NCI-H146 (cell line): ENCODE measurements around the gene BOD1.

ENCODE experiments used
- DNase-seq: peaks from one replicate; lab custom pipeline; 2025; lab: John Stamatoyannopoulos, UW

The BOD1 gene

DNA sequence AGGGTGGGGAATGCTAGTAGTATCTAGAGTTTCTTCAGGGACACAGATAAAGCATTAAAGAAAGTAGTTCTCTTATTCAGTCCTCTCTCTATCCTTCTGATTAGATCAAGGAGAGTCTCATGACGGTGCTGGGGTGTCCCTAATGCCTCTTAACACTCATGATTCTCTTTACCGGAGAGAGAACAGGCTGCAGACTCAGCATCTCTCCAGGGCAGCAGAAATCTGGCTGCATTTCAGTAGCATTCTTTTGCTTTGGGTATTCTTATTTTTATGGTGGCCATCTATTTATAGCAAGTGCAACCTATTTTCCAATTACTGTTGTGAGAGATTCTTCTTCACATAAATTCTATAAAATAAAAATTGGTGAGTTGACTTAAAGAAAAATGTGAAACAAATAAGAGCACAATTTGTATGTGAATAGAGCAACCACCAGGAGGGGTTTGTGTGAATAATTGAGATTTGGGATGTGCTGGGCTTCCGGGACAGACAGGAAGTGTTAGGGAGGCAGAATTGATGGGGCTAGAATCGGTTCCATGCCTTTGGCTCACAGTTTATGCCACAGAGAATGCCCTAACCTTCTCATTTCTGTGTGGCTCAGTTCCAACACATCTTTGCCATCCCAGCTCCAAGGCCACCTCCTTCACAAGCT is 23.8 kb upstream of the BOD1 start:
- DNase-seq, result no peak

- DNase-seq, result no peak
Observed at GRCh38 chr5:173638126-173639040, 21.9 kb upstream of the BOD1 start.

GRCh38 chr5:173637340-173637739 is 20.9 kb upstream of the BOD1 start:
- DNase-seq, result no peak

- DNase-seq, result no peak
Observed at GRCh38 chr5:173634465-173634983, 18.1 kb upstream of the BOD1 start.

DNA sequence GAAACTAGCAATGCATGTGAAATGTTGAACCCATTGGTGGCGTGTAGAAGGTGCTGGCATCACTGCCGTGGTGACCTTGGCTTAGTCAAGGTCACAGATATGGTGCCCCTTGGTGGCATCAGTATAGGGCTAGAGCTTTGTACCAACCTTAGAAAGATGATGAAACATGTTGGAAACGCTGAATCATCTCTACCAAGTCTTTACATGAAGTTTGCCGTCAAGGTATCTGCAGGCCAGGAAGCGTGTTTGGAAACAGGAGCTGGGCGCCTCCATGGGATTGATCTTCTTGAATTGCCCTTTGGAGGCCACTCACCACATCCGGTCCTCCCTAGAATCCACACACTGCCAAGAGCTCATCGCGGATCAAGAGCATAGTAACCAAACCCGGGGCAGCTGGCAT is 16.9 kb upstream of the BOD1 start:
- DNase-seq, result no peak

- no peak for DNase-seq
Observed at GRCh38 chr5:173631478-173631877, 15.0 kb upstream of the BOD1 start.

DNA sequence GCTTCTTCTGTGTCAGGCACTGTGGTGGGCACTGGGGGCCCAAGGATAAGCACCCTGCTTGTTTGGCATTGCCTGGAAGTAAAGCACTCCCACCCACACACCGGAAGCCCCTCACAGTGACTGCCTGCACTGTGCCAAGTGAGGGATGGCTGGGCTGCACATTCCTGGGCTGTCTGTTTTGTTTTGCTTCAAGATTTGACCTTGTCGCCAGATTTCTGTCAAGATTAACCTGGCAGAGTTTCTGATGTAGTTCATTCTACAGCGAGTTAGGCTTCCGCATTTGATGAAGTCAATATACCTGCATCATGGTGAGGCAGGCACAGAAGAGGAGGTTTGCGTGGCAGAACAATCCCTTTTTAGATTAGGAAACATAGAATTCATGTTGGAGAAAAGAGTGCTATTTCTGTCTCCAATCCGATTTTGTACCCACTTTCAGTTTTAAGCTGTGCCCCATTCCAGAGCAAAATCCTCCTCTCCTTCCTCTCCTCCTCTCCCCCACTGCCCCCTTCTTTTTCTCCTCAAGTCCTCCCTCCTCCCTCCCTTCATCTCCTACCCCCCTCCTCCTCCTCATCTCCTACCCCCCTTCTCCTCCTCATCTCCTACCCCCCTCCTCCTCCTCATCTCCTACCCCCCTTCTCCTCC is 14.4 kb upstream of the BOD1 start:
- DNase-seq, result no peak

- DNase-seq, result peak; percentile 20
Observed at GRCh38 chr5:173629628-173630027, 13.2 kb upstream of the BOD1 start.

GRCh38 chr5:173628501-173628900 is 12.1 kb upstream of the BOD1 start:
- no peak for DNase-seq

GRCh38 chr5:173627860-173628392 is 11.5 kb upstream of the BOD1 start:
- no peak for DNase-seq

- DNase-seq, result no peak
Observed at GRCh38 chr5:173627271-173627670, 10.8 kb upstream of the BOD1 start.

DNA sequence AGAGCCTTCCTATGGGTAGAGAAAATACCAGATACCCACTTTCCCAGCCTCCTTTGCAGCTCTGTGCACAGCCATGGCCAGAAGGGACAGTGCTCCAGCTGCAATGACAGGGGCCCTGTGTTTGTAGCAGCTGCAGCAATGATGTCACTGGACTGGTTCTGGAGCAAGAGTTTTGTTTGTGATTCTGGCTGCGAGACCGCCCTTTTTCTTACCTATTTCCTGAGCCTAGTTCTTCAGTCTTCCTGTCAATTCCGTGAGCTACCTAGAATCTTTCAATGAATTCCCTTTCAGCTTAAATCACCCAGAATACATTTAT is 10.0 kb upstream of the BOD1 start:
- DNase-seq, result no peak

DNA sequence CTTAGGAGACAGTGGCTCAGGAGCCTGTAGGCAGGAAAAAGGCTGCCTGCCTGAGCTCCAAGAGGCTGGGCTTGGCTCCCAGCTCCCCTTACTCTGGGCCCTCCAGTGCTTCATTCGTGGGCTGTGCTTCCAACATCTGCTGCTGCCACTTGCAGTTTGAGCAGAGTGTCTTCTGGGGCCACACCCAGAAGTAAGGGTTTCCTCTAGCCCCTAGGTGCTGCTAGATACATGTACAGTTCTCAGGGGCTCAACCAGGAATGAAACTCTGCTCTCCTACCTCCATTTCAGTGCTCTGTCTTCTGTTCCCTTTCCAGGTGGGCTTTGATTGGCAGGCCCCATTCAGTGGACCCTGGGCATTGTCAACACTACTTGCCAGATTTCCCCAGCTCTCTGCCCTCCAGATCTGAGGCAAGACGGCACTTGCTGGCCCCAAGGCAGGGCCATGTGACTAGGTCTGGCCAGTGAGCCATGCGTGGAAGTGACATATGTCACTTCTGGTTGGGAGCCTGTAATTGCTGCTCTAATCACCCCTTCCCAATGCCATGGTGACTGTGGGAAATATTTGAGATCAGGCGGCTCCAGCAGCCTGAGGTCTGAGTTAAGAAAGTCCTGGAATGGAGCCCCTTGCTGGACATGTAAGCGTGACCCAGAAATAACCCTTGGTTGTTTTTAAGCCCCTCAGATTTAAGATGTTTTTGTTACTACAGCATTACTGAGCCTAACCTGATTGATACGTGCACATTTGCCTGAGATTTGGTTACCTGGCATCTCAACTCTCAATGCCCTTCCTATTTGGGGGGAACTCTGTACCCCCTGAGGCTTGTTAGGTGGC is 9.4 kb upstream of the BOD1 start:
- no peak for DNase-seq

GRCh38 chr5:173625261-173625660 is 8.8 kb upstream of the BOD1 start:
- no peak for DNase-seq

DNA sequence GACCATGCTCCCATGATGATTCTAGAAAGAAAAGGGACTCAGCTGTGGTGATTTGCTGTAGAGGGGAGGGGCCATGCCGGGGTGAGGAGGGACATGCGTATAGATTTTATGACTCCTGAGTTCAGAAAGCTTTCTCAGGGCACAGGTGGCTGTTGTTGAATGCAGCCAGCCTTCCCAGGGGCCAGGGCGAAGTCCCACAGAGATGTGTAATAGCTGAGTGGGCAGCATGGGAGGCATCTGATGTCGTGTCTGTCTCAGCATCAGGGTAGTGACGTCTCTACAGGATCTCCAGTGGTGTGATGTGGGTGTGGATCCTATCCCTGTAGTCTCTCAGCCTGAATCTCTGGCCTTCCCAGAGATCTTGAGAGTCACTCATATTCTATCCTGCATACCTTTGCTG is 7.8 kb upstream of the BOD1 start:
- no peak for DNase-seq

GRCh38 chr5:173623789-173624188 is 7.3 kb upstream of the BOD1 start:
- no peak for DNase-seq

- DNase-seq, result no peak
Observed at GRCh38 chr5:173623296-173623771, 6.9 kb upstream of the BOD1 start.

- DNase-seq, result no peak
Observed at GRCh38 chr5:173622183-173623047, 6.0 kb upstream of the BOD1 start.

DNA sequence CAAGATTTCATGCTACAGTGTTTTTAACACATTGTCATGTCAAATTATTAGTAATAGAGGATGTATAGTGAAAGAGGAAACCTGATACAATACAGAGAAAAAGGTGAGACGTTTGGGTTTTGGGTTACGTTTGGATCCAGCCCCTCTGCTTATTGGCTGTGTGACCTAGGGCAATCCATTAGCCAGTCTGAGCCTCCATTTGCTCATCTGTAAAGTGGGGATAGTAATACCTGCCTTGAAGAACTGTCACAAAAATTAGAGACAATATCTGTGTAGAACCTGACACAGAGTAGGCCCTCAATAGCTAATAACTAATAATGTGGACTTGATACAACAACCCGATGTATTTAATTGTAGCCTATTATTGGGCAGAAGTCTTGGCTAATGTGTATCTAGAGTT is 4.3 kb upstream of the BOD1 start:
- no peak for DNase-seq

DNA sequence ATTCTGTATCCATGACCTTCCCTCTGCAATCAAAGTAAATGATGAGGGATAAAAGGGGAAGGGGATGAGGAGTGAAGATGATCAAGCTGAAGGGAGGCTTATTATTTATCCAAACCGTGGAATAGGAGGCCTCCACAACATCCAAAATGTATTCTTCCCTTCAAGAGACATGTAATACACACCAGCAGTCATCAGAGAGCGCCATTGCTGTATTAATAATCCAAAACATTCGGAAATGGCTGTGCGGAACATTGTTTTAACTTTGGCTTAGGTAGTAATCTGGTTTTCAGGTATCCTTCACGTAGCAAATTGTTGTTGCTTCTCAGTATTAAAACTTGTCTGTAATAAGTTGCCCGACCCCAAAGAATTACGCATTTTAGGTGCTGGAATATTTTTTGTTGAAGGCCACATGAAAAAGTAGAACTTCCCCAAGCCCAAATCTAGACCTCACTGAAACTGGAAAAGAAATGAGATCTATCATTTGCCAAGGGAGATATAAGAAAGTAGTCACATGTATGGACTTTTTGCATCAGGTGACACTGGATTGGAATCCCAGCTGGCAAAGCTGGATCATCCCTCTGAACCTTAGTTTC is 2.6 kb upstream of the BOD1 start:
- DNase-seq, result peak; percentile 22
